ENCODE results near the gene PCSK5. TPM values are rescaled to one million over a fixed set of nuclear protein-coding genes. Genes with fewer than 3 reads are reported as not detected.
A peak's percentile ranks its signal among the peaks of the same experiment; 100 is the strongest.
"Not testable (repeated sequence)": the region's sequence is repeated elsewhere in the genome, so short reads cannot be mapped to it uniquely, and the experiment has no call there.

The PCSK5 gene
- total RNA-seq = 21.3 and 25.5 TPM in 2 replicates

- DNase-seq (ENCODE audit: extremely low read depth, low read depth, low spot score) = peak; percentile 68
Observed at GRCh38 chr9:75890472-75891276, at the start of gene PCSK5. Gene PCSK5, plus strand, starts transcription at chr9:75890673. Its CDS starts 509 bp downstream, at chr9:75891182.

GRCh38 chr9:75844321-75844720 lies 46.2 kb upstream of the PCSK5 start:
- DNase-seq (ENCODE audit: extremely low read depth, low read depth, low spot score) = no peak

GRCh38 chr9:75845806-75846205 lies 44.7 kb upstream of the PCSK5 start:
- no peak for DNase-seq (ENCODE audit: extremely low read depth, low read depth, low spot score)

GRCh38 chr9:75847085-75847484 lies 43.4 kb upstream of the PCSK5 start:
- DNase-seq (ENCODE audit: extremely low read depth, low read depth, low spot score) = no peak

- no peak for DNase-seq (ENCODE audit: extremely low read depth, low read depth, low spot score)
Observed at GRCh38 chr9:75850459-75851200, 39.8 kb upstream of the PCSK5 start.

GRCh38 chr9:75851917-75852316 lies 38.6 kb upstream of the PCSK5 start:
- DNase-seq (ENCODE audit: extremely low read depth, low read depth, low spot score) = no peak

GRCh38 chr9:75852746-75853145 lies 37.7 kb upstream of the PCSK5 start:
- no peak for DNase-seq (ENCODE audit: extremely low read depth, low read depth, low spot score)

GRCh38 chr9:75855509-75855908 lies 35.0 kb upstream of the PCSK5 start:
- DNase-seq (ENCODE audit: extremely low read depth, low read depth, low spot score) = no peak

GRCh38 chr9:75858497-75859092 lies 31.9 kb upstream of the PCSK5 start:
- no peak for DNase-seq (ENCODE audit: extremely low read depth, low read depth, low spot score)

- no peak for DNase-seq (ENCODE audit: extremely low read depth, low read depth, low spot score)
Observed at GRCh38 chr9:75864266-75864665, 26.2 kb upstream of the PCSK5 start.

- DNase-seq (ENCODE audit: extremely low read depth, low read depth, low spot score) = peak; percentile 42
Observed at GRCh38 chr9:75866273-75866871, 24.1 kb upstream of the PCSK5 start.

GRCh38 chr9:75868526-75868925 lies 21.9 kb upstream of the PCSK5 start:
- not testable (repeated sequence) for DNase-seq (ENCODE audit: extremely low read depth, low read depth, low spot score)

- DNase-seq (ENCODE audit: extremely low read depth, low read depth, low spot score) = no peak
Observed at GRCh38 chr9:75869236-75869635, 21.2 kb upstream of the PCSK5 start.

- no peak for DNase-seq (ENCODE audit: extremely low read depth, low read depth, low spot score)
Observed at GRCh38 chr9:75870450-75870849, 20.0 kb upstream of the PCSK5 start.

- DNase-seq (ENCODE audit: extremely low read depth, low read depth, low spot score) = no peak
Observed at GRCh38 chr9:75871624-75872023, 18.8 kb upstream of the PCSK5 start.

- no peak for DNase-seq (ENCODE audit: extremely low read depth, low read depth, low spot score)
Observed at GRCh38 chr9:75873712-75874111, 16.8 kb upstream of the PCSK5 start.

- no peak for DNase-seq (ENCODE audit: extremely low read depth, low read depth, low spot score)
Observed at GRCh38 chr9:75876999-75877640, 13.4 kb upstream of the PCSK5 start.

GRCh38 chr9:75878488-75878860 lies 12.0 kb upstream of the PCSK5 start:
- no peak for DNase-seq (ENCODE audit: extremely low read depth, low read depth, low spot score)

GRCh38 chr9:75880618-75881017 lies 9.9 kb upstream of the PCSK5 start:
- no peak for DNase-seq (ENCODE audit: extremely low read depth, low read depth, low spot score)

GRCh38 chr9:75881761-75882160 lies 8.7 kb upstream of the PCSK5 start:
- no peak for DNase-seq (ENCODE audit: extremely low read depth, low read depth, low spot score)

- DNase-seq (ENCODE audit: extremely low read depth, low read depth, low spot score) = no peak
Observed at GRCh38 chr9:75885652-75886051, 4.8 kb upstream of the PCSK5 start.

Data from glomerular endothelial cell (primary cell).